RWPE1 (cell line): ENCODE measurements around the gene FYCO1.

ENCODE experiments used
- CTCF ChIA-PET: fragments of 350-600 bp; sonication (Branson Sonifier 250); formaldehyde crosslinking; extraction: SDS; loops from one replicate; lab custom pipeline; 2021; lab: Yijun Ruan, JAX
- POLR2A ChIA-PET: fragments of 400-600 bp; formaldehyde crosslinking; extraction: SDS; loops from one replicate; lab custom pipeline; 2020; ENCODE audit warnings: antibody characterized with exemption; ENCODE audit not compliant: low non-redundant PET; lab: Yijun Ruan, JAX
- DNase-seq: peaks from one replicate; pipeline ENCODE4 v3.0.0; 2012; ENCODE audit warnings: low spot score
- H3K27ac ChIP-seq: fragments of 450-650 bp; 2 replicates; pipeline ENCODE4 v1.5.1; 2017
- TF ChIP-seq, protein P1 (sequence below): fragments of 450-650 bp; conservative IDR thresholded peaks from 2 replicates; pipeline ENCODE4 v1.5.1; 2017; ENCODE audit warnings: low read depth, mild to moderate bottlenecking

The FYCO1 gene

DNA sequence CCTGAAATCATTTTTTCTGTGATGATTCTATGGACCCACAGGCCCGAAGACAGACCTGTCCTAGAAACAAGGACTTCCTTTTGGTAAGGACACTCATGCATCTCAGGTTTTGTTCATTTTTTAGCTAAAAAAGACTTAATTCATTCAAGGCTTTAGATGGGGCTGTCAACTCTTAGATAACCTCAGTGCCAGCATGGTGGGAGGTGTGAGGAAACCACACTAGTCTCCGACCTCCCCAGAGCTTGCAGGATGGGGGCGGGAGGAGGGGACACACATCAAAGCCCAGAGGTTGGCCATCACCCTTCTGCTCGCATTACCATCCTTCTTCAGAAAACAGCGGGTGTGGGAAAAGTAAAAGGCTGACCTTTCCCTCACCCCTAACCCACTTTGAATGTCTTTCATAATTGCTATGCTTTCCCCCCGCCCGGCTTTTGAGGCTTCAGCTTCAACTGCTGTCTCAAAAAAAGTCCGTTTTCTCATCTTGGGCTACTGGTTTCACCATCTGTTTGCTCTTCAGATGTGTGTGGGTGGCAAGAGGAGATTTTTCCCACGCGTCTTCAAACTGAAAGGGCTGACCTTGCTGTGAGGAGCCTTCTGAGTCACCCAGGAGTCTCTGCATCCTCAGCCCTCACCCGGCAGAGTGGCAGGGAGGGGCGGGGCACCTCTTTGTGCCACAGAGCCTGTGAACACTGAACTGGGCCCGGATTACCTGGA, 79.9 kb downstream of the FYCO1 start:
- peak; percentile 71 for DNase-seq
- H3K27ac ChIP-seq: peak overlapping the region; percentile 17
- POLR2A ChIA-PET: no interaction called here
- TF ChIP-seq, protein P1, sequence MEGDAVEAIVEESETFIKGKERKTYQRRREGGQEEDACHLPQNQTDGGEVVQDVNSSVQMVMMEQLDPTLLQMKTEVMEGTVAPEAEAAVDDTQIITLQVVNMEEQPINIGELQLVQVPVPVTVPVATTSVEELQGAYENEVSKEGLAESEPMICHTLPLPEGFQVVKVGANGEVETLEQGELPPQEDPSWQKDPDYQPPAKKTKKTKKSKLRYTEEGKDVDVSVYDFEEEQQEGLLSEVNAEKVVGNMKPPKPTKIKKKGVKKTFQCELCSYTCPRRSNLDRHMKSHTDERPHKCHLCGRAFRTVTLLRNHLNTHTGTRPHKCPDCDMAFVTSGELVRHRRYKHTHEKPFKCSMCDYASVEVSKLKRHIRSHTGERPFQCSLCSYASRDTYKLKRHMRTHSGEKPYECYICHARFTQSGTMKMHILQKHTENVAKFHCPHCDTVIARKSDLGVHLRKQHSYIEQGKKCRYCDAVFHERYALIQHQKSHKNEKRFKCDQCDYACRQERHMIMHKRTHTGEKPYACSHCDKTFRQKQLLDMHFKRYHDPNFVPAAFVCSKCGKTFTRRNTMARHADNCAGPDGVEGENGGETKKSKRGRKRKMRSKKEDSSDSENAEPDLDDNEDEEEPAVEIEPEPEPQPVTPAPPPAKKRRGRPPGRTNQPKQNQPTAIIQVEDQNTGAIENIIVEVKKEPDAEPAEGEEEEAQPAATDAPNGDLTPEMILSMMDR: no peak
- CTCF ChIA-PET: no interaction called here

DNA sequence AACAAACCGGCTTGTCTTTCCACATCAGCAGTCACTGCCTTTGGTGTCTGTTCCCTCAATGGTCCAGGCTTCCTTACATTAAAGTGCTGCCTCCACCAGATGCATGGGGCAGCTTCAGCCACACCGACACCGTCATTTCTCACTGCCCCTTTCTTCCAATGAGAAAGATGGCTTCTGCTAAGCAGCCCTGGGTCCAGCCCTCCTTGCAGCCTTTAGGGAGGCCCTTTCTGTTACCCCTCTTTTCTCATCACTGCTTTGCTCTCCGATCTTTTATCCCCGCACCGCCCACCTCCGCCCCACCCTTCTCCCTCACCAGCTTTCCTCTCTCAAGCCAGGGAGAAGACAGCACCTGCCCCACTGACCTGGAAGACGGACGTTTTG, 80.6 kb downstream of the FYCO1 start:
- TF ChIP-seq, protein P1: no peak
- H3K27ac ChIP-seq: no peak overlapping the region
- no peak for DNase-seq
- ChIA-PET POLR2A (no interaction called here), CTCF (no interaction called here)

DNA sequence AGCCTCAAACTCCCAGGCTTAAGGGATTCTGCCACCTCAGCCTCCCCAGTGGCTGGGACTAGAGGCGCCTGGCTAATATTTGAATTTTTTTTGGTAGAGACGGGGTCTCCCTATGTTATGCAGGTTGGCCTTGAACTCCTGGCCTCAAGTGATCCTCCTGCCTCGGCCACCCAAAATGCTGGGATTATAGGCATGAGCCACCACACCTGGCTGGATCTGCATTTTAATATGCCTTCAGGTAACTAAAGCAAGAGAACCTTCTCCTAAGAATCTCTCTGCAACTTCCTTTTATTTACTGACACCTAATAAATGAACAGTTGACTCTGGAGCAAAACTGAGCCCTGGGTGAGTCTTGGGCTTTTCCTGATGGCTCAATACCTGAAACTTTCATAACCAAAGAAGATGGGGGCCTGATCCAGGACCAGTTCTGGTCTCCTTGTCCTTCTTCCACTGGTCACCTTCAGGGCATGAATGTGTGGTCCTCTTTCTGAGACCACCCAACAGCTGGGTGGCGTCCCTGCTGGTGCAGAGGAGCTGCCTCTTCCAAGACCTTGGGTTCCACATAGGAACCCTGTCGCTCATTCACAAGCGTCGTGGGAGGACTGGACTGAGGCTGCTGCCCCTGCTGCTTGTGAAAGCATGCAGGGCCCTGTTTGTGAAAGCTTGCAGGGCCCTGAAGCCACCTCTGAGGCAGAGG, 81.1 kb downstream of the FYCO1 start:
- ChIA-PET POLR2A (no interaction called here), CTCF (no interaction called here)
- DNase-seq: no peak
- TF ChIP-seq, protein P1: no peak
- H3K27ac ChIP-seq: no peak overlapping the region

DNA sequence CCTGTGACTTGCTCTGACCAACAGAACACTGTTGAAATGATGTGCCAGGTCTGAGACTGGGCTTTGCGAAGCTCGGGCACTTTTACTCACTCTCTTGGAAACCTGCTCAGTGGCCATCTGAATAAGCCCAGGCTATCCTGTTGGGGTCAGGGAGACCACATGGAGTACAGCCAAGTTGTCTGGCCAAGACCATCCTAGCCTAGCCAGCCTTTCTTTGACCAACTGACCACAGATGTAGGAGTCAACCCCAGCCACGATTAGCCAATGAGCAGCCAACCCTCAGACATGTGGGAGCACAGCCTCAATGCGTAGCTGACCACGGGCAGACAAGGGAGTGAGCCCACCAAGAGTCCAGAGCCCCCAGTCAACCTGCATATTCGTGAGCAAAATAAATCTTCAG, 83.2 kb downstream of the FYCO1 start:
- no peak overlapping the region for H3K27ac ChIP-seq
- POLR2A ChIA-PET: no interaction called here
- TF ChIP-seq, protein P1: no peak
- CTCF ChIA-PET: no interaction called here
- DNase-seq: no peak

DNA sequence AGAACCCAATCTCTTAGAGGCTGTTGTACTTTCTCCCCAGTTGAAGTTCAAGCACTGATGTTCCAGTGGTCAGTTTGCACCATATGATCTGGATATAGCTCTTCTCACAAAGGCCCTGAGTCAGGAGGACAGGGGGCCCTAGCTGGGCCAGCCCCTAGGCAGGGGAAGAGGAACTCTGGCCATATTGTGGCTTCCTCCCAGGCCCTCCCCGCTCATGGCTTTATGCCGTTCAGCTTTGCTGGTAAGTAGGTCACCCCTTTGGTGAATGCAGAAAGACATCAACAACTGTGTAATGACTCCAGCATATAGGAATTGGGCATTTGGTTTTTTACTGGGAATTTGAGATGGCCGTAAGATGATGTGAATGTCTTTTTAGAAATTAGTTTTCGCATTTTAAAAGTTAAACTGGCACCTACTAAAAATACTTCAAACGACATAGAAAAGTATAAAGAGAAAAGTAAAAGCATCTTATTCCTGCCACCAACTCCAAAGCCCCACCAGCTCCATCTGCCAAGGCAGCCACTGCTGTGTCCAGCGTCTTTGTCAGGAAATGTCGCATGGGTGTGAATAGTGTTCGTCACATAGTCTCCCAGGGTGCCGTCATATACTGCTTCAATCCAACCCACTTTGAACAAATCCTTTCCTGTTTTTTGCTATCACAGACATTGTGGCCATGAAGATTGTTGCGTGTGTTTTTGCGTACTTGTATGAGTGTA, 84.0 kb downstream of the FYCO1 start:
- H3K27ac ChIP-seq: no peak overlapping the region
- POLR2A ChIA-PET: no interaction called here
- CTCF ChIA-PET: no interaction called here
- DNase-seq: no peak
- TF ChIP-seq, protein P1: no peak

DNA sequence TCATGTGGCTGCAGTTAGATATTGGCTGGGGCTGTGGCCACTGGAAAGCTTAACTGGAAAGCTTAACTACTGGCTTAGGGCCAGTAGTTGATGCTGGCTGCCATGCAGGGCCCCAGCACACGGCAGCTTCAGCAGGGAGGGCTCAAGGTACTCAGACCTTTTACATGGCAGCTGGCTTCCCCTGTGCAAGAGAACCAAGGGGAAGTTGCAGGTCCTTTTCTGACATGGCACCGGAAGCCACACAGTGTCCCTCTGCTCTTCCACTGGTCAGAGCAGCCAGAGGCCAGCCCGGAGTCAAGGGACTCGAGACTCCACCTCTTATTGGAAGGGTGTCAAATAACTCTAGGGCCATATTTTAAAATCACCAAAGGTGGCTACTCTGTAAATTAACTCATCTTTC, 84.7 kb downstream of the FYCO1 start:
- DNase-seq: no peak
- POLR2A ChIA-PET: no interaction called here
- CTCF ChIA-PET: interaction anchor here (0.6 kb wide), 1 partner anchor 63 kb away, joined by 4 read pairs; no protein-coding TSS in a partner anchor
- TF ChIP-seq, protein P1: no peak
- no peak overlapping the region for H3K27ac ChIP-seq
